Spleen (tissue), 11 donors: ENCODE results near the gene ORC3. TPM values are rescaled to one million over a fixed set of nuclear protein-coding genes. Genes with fewer than 3 reads are reported as not detected.
A peak's percentile ranks its signal among the peaks of the same experiment; 100 is the strongest.

ENCODE experiments used
- DNase-seq: peaks from one replicate; pipeline ENCODE4 v3.0.0-alpha.2; 2020
- H3K27ac ChIP-seq, 8 donors: fragments of 200-600 bp; sonication (generic) in 7 of 8; 1 replicate in 4 of 8; 2 replicates in 4 of 8; pipeline versions ENCODE4 v1.5.0 to v1.8.0; 2016 to 2021; ENCODE audit warnings: inconsistent platforms in 4 of 8, mild to moderate bottlenecking in 4 of 8, moderate library complexity in 1 of 8
- H3K27me3 ChIP-seq, 7 donors: fragments of 200-600 bp; sonication (generic) in 6 of 7; replicated peaks in 1 of 7; 1 replicate in 4 of 7; 2 replicates in 3 of 7; pipeline versions ENCODE4 v1.5.0 to v1.8.0; 2016 to 2021; ENCODE audit warnings: inconsistent platforms in 3 of 7, mild to moderate bottlenecking in 1 of 7
- H3K36me3 ChIP-seq, 6 donors: fragments of 200-600 bp; sonication (generic) in 5 of 6; 1 replicate in 4 of 6; 2 replicates in 2 of 6; pipeline versions ENCODE4 v1.5.0 to v1.8.0; 2016 to 2021; ENCODE audit warnings: inconsistent platforms in 2 of 6
- H3K4me1 ChIP-seq, 6 donors: fragments of 200-600 bp; sonication (generic) in 5 of 6; 1 replicate in 3 of 6; 2 replicates in 3 of 6; pipeline versions ENCODE4 v1.5.0 to v1.8.0; 2016 to 2021; ENCODE audit warnings: inconsistent platforms in 3 of 6
- H3K4me3 ChIP-seq, 8 donors: fragments of 200-600 bp; sonication (generic) in 7 of 8; 1 replicate in 4 of 8; 2 replicates in 4 of 8; pipeline versions ENCODE4 v1.5.0 to v1.8.0; 2016 to 2021; ENCODE audit warnings: inconsistent platforms in 4 of 8, mild to moderate bottlenecking in 4 of 8, moderate library complexity in 2 of 8
- H3K9me3 ChIP-seq, 8 donors: fragments of 200-600 bp; sonication (generic) in 7 of 8; 1 replicate in 4 of 8; 2 replicates in 4 of 8; pipeline versions ENCODE4 v1.5.0 to v1.8.0; 2016 to 2021; ENCODE audit warnings: inconsistent platforms in 4 of 8
- CTCF ChIP-seq, 11 experiments: fragments of 200-600 bp in 7 of 11; fragments of 450-650 bp in 4 of 11; sonication (generic) in 4 of 11; IDR thresholded peaks in 8 of 11; conservative IDR thresholded peaks in 3 of 11; 1 replicate in 7 of 11; 2 replicates in 4 of 11; pipeline versions ENCODE4 v1.4.0 to v1.8.0; 2016 to 2021; ENCODE audit warnings: antibody characterized with exemption in 11 of 11, inconsistent platforms in 4 of 11, mild to moderate bottlenecking in 1 of 11
- POLR2A ChIP-seq, 3 donors: fragments of 450-650 bp; IDR thresholded peaks; one replicate each; pipeline ENCODE4 v1.5.1; 2017; ENCODE audit warnings: antibody characterized with exemption in 3 of 3, mild to moderate bottlenecking in 1 of 3
- POLR2AphosphoS5 ChIP-seq, 3 donors: sonication (generic); formaldehyde crosslinking; IDR thresholded peaks; one replicate each; pipeline ENCODE4 v1.5.1; 2017; ENCODE audit warnings: antibody characterized with exemption in 3 of 3
- WGBS, 5 donors: extraction: QIAGEN DNeasy Blood & Tissue Kit in 3 of 5; methylation state at CpG; one replicate each; pipeline versions ENCODE4 v1.1.5 to v1.1.7; 2013 to 2018; 5-methylcytosine and 5-hydroxymethylcytosine counted together
- intact Hi-C: fragments of 100-400 bp; cut with DNase I; formaldehyde crosslinking; loops from one replicate; pipeline ENCODE4 v1.15.0; 2023; ENCODE audit warnings: low total_unique reads
- polyA plus RNA-seq, 3 donors: library from polyadenylated mRNA; stranded (reverse); fragments of 200-250 nt; gene quantifications; one replicate each; pipeline ENCODE4 v1.2.1, GENCODE V29; 2013
- total RNA-seq, 7 donors: library from RNA; depleted of rRNA in 3 of 7; stranded (reverse); fragments of >200 nt in 3 of 7; fragmentation: NEBNext Ultra II Directional in 4 of 7; extraction: Animal tissue kit (Norgen Biotek cat#: 25700) in 4 of 7; gene quantifications; one replicate each; pipeline versions ENCODE4 v1.1.0 to v1.2.1, GENCODE V29; 2016 to 2021
- donor health status: healthy with polysubstance abuse.
- donor health status: DM: no; HTN: no; CAD: no; lungs with moderate emphysema.
- donor health status: DM: no; HTN: no; CAD: no.
- donor health status: Bipolar disorder and iron deficiency.
- donor health status: healthy.
- donor health status: DM: no; HTN: no; CAD: no.
- donor health status: DM: yes; HTN: yes; CAD: no.

Gene ORC3
- total and polyA plus RNA-seq, 10 donors = 15.1 to 35.6 (median 20.0) TPM

GRCh38 chr6:87661016-87661415, 71.1 kb downstream of the ORC3 start:
- no peak overlapping the region for H3K27ac ChIP-seq
- intact Hi-C loops = no loop called here
- no peaks in the 10 kb centered on the region for H3K9me3 ChIP-seq
- H3K4me1 ChIP-seq = peaks cover 0 to 30% (median 7%) of the 10 kb centered on the region in 6 donors
- no peak for TF ChIP-seq CTCF (IDR thresholded peaks at IDR 0.05 in 8 of 11, conservative IDR thresholded peaks at IDR 0.05 in 3 of 11)
- no peak for TF ChIP-seq POLR2A (IDR thresholded peaks at IDR 0.05)
- TF ChIP-seq POLR2AphosphoS5 (IDR thresholded peaks at IDR 0.05) = no peak
- WGBS, 5 donors = 94 to 100% (median 96%) methylated on average over 1 of the region's 1 CpG
- H3K4me3 ChIP-seq = no peak overlapping the region
- DNase-seq = no peak
- no peaks in the 10 kb centered on the region for H3K27me3 ChIP-seq
- H3K36me3 ChIP-seq = peaks cover 0 to 59% (median 0%) of the 10 kb centered on the region in 6 donors

- Histone ChIP-seq H3K4me3 (no peak overlapping the region), H3K27me3 (no peaks in the 10 kb centered on the region), H3K9me3 (no peaks in the 10 kb centered on the region), H3K27ac (no peak overlapping the region), H3K4me1 (peaks cover 0 to 27% (median 7%) of the 10 kb centered on the region in 6 donors), H3K36me3 (peaks cover 0 to 56% (median 0%) of the 10 kb centered on the region in 6 donors)
- no peak for TF ChIP-seq POLR2AphosphoS5 (IDR thresholded peaks at IDR 0.05)
- TF ChIP-seq POLR2A (IDR thresholded peaks at IDR 0.05) = no peak
- TF ChIP-seq CTCF (IDR thresholded peaks at IDR 0.05 in 8 of 11, conservative IDR thresholded peaks at IDR 0.05 in 3 of 11) = no peak
- WGBS, 5 donors = 45 to 88% (median 61%) methylated on average over 1 of the region's 1 CpG
- no peak for DNase-seq
- intact Hi-C loops = no loop called here
These were observed 71.6 kb downstream of the ORC3 start for GRCh38 chr6:87661503-87661902.

GRCh38 chr6:87663434-87663833, 73.5 kb downstream of the ORC3 start:
- TF ChIP-seq POLR2AphosphoS5 (IDR thresholded peaks at IDR 0.05) = no peak
- no peak for TF ChIP-seq POLR2A (IDR thresholded peaks at IDR 0.05)
- TF ChIP-seq CTCF (IDR thresholded peaks at IDR 0.05 in 8 of 11, conservative IDR thresholded peaks at IDR 0.05 in 3 of 11) = no peak

GRCh38 chr6:87664921-87665485, 75.1 kb downstream of the ORC3 start:
- no peaks in the 10 kb centered on the region for H3K9me3 ChIP-seq
- peak overlapping the region in 1 of 8 donors; percentile 12 for H3K27ac ChIP-seq
- no peak overlapping the region for H3K4me3 ChIP-seq
- TF ChIP-seq CTCF (IDR thresholded peaks at IDR 0.05 in 8 of 11, conservative IDR thresholded peaks at IDR 0.05 in 3 of 11) = no peak
- TF ChIP-seq POLR2A (IDR thresholded peaks at IDR 0.05) = no peak
- TF ChIP-seq POLR2AphosphoS5 (IDR thresholded peaks at IDR 0.05) = no peak
- no peak for DNase-seq
- H3K27me3 ChIP-seq = no peaks in the 10 kb centered on the region
- H3K36me3 ChIP-seq = peaks cover 0 to 71% (median 11%) of the 10 kb centered on the region in 6 donors
- peaks cover 0 to 18% (median 0%) of the 10 kb centered on the region in 6 donors for H3K4me1 ChIP-seq
- intact Hi-C loops = no loop called here

More at GRCh38 chr6:87663434-87663833, 73.5 kb downstream of the ORC3 start:
- H3K4me3 ChIP-seq = no peak overlapping the region
- H3K27ac ChIP-seq = no peak overlapping the region
- peaks cover 0 to 13% (median 0%) of the 10 kb centered on the region in 6 donors for H3K4me1 ChIP-seq
- intact Hi-C loops = no loop called here
- H3K27me3 ChIP-seq = no peaks in the 10 kb centered on the region
- H3K9me3 ChIP-seq = no peaks in the 10 kb centered on the region
- DNase-seq = no peak
- WGBS, 5 donors = 90 to 96% (median 94%) methylated on average over 2 of the region's 2 CpGs
- H3K36me3 ChIP-seq = peaks cover 0 to 57% (median 5%) of the 10 kb centered on the region in 6 donors
